Measurements from ENCODE around the gene WDR45. TPM values are rescaled to one million over a fixed set of nuclear protein-coding genes. Genes with fewer than 3 reads are reported as not detected.
A peak's percentile ranks its signal among the peaks of the same experiment; 100 is the strongest.

The WDR45 gene
- total and polyA plus RNA-seq, 2 experiments from 2014 or later, result 54.6 to 62.3 TPM

DNA sequence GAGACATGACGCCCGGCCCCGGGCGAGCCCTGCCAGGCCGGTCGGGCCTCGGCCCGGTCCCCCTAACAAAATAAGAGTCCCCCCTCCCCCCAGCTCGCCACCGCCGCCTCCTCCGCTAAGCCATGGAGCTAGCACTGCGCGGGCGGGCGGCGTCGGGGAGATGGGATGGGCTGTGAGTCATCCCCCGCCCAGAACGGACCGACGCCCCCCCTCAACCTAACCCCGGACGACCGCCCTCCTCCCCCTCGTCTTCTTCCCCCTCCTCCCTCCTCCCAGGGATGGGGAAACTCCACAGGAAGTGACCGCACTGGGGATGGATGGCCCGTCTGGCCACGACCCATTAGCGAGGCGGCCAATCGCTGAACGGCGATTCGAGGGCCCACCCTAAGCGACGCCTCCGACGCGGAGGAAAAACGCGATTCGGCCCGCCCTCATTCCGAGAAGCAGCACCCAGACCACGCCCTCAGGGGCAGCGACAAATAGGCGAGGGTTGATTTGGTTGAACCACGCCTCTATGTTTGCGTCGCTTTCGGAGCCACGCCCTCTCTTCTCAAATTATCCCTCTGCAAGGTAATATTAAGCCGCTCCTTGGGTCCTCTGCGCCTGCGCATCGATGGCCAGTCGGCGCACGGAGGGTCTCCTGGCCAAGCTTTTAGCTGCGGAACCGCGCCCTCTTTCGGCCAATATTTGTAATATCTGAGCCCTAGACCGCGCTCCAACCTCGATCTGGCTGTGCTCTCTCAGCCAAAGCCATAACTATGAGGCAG is 36.3 kb downstream of the WDR45 start, which contains the start of gene TFE3:
Gene TFE3, minus strand, starts transcription at position 138 of the 767 bp plus-strand sequence. Its CDS starts 131 bp downstream, at position 7.
- peak; percentile 99 to 100 for DNase-seq (ENCODE audit: low read depth in 1 of 2, low spot score in 1 of 2)
- peaks cover 21% of the 10 kb centered on the region for H3K4me1 ChIP-seq (ENCODE audit: low read depth)
- H3K9me3 ChIP-seq (ENCODE audit: low read depth), result no peaks in the 10 kb centered on the region
- peaks cover 4% of the 10 kb centered on the region for H3K36me3 ChIP-seq
- H3K4me3 ChIP-seq, result peak within 1 kb of the TSS; percentile 61
- H3K27ac ChIP-seq, result peak within 1 kb of the TSS; percentile 74
- TF ChIP-seq, protein P1, sequence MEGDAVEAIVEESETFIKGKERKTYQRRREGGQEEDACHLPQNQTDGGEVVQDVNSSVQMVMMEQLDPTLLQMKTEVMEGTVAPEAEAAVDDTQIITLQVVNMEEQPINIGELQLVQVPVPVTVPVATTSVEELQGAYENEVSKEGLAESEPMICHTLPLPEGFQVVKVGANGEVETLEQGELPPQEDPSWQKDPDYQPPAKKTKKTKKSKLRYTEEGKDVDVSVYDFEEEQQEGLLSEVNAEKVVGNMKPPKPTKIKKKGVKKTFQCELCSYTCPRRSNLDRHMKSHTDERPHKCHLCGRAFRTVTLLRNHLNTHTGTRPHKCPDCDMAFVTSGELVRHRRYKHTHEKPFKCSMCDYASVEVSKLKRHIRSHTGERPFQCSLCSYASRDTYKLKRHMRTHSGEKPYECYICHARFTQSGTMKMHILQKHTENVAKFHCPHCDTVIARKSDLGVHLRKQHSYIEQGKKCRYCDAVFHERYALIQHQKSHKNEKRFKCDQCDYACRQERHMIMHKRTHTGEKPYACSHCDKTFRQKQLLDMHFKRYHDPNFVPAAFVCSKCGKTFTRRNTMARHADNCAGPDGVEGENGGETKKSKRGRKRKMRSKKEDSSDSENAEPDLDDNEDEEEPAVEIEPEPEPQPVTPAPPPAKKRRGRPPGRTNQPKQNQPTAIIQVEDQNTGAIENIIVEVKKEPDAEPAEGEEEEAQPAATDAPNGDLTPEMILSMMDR (IDR thresholded peaks at IDR 0.05; ENCODE audit: low read depth, low read length), result peak; percentile 55
- no peaks in the 10 kb centered on the region for H3K27me3 ChIP-seq

DNA sequence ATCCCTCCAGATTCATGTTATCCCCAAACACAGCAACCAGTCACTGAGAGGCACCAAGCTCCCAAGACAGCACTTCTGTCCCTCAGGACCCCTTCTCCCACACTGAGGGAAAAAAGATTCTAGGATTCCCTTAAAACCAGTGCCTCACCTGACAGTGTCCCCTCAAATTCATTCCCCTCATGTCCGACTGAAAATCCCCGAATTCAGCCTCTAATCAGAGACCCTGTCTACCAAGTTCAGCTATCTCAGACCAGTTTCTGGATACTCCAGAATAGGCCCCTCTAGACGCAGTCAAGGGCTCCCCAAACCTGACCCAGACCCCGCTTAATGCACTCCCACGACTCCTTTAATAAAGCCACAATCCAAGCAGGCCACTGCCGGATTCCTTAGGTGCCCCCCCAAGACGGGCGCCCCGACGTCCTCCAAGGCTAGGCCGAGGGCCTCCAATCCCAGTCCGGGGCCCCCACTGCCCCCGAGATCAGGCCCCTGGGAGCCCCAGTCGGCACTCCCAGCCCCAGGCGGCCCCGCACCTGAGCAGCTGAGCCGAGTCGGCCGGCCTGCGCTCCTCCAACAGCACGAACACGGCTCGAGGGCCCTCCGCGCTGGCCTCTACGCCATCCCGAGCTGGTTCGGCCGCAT is 37.0 kb downstream of the WDR45 start:
- TF ChIP-seq, protein P1 (IDR thresholded peaks at IDR 0.05; ENCODE audit: low read depth, low read length), result no peak
- H3K4me3 ChIP-seq, result peak overlapping the region; percentile 61
- no peaks in the 10 kb centered on the region for H3K27me3 ChIP-seq
- peaks cover 21% of the 10 kb centered on the region for H3K4me1 ChIP-seq (ENCODE audit: low read depth)
- H3K36me3 ChIP-seq, result peaks cover 9% of the 10 kb centered on the region
- peak in 1 of 2 donors; percentile 13 for DNase-seq (ENCODE audit: low read depth in 1 of 2, low spot score in 1 of 2)
- no peaks in the 10 kb centered on the region for H3K9me3 ChIP-seq (ENCODE audit: low read depth)
- peak overlapping the region; percentile 74 for H3K27ac ChIP-seq

- TF ChIP-seq, protein P1 (IDR thresholded peaks at IDR 0.05; ENCODE audit: low read depth, low read length), result no peak
- peak in 1 of 2 donors; percentile 48 for DNase-seq (ENCODE audit: low read depth in 1 of 2, low spot score in 1 of 2)
- Histone ChIP-seq H3K27ac (peak overlapping the region; percentile 74), H3K27me3 (no peaks in the 10 kb centered on the region), H3K4me3 (peak overlapping the region; percentile 61), H3K9me3 (ENCODE audit: low read depth) (no peaks in the 10 kb centered on the region), H3K36me3 (peaks cover 17% of the 10 kb centered on the region), H3K4me1 (ENCODE audit: low read depth) (peaks cover 21% of the 10 kb centered on the region)
Observed at GRCh38 chrX:49041744-49042580, 37.7 kb downstream of the WDR45 start.

- Histone ChIP-seq H3K36me3 (peaks cover 22% of the 10 kb centered on the region), H3K4me1 (ENCODE audit: low read depth) (peaks cover 21% of the 10 kb centered on the region), H3K27me3 (no peaks in the 10 kb centered on the region), H3K4me3 (peak overlapping the region; percentile 0), H3K9me3 (ENCODE audit: low read depth) (no peaks in the 10 kb centered on the region), H3K27ac (peak overlapping the region; percentile 92)
- TF ChIP-seq, protein P1 (IDR thresholded peaks at IDR 0.05; ENCODE audit: low read depth, low read length), result no peak
- DNase-seq (ENCODE audit: low read depth in 1 of 2, low spot score in 1 of 2), result peak in 1 of 2 donors; percentile 38
Observed at GRCh38 chrX:49040376-49040955, 39.2 kb downstream of the WDR45 start.
